Colonic mucosa (tissue), 4 donors: ENCODE results near the gene CCNY. TPM values are rescaled to one million over a fixed set of nuclear protein-coding genes. Genes with fewer than 3 reads are reported as not detected.
"Not testable (repeated sequence)": the region's sequence is repeated elsewhere in the genome, so short reads cannot be mapped to it uniquely, and the experiment has no call there.

Experiments
- DNase-seq: peaks from one replicate; pipeline ENCODE4 v3.0.0-alpha.2; 2020
- H3K27ac ChIP-seq: fragments of 200-600 bp; one replicate; pipeline ENCODE4 v1.8.0; 2021
- H3K27me3 ChIP-seq: fragments of 200-600 bp; one replicate; pipeline ENCODE4 v1.8.0; 2021
- H3K36me3 ChIP-seq: fragments of 200-600 bp; one replicate; pipeline ENCODE4 v1.8.0; 2021
- H3K4me1 ChIP-seq: fragments of 200-600 bp; one replicate; pipeline ENCODE4 v1.8.0; 2021; ENCODE audit warnings: mild to moderate bottlenecking
- H3K4me3 ChIP-seq: fragments of 200-600 bp; one replicate; pipeline ENCODE4 v1.8.0; 2021
- H3K9ac ChIP-seq, 2 donors: one replicate each; pipeline ENCODE4 v1.7.0; 2013; ENCODE audit warnings: control low read depth in 2 of 2, low read depth in 2 of 2, low read length in 2 of 2
- H3K9me3 ChIP-seq: fragments of 200-600 bp; one replicate; pipeline ENCODE4 v1.8.0; 2021
- CTCF ChIP-seq: fragments of 200-600 bp; IDR thresholded peaks from one replicate; pipeline ENCODE4 v1.8.0; 2022; ENCODE audit warnings: antibody characterized with exemption, mild to moderate bottlenecking
- intact Hi-C: fragments of 100-400 bp; cut with DNase I; formaldehyde crosslinking; loops from one replicate; pipeline ENCODE4 v1.14.1; 2022
- total RNA-seq, 2 donors: library from RNA; stranded (reverse); fragmentation: NEBNext Ultra II Directional in 1 of 2; extraction: Animal tissue kit (Norgen Biotek cat#: 25700) in 1 of 2; gene quantifications; one replicate each; pipeline ENCODE4 v1.2.1, GENCODE V29; 2021
- donor health status: healthy.
- donor health status: DM: no; HTN: no; CAD: no.
- donor health status: DM: no; HTN: no; CAD: no.

CCNY gene
- total RNA-seq, 2 donors from 2014 or later = 43.5 to 68.6 TPM

DNA sequence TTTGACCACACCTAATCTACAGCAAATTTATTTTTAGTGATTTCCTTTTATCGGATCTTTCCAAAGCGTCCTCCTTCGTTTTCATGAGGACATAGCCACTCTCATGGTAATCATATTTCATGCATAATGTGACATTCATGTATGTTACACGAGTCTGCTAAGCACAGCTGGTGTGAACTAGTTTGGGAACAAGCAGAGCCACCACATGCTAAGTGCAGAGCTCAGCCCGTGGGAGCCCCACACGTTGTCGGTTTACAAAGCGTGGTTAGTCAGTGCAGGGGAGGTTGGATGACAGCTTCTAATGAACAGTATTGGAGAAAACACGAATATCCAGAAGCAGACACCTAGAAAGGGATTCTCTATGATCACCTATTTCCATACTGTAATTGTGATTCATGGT lies 190.4 kb downstream of the CCNY start:
- Histone ChIP-seq H3K4me3 (no peak overlapping the region), H3K4me1 (no peaks in the 10 kb centered on the region), H3K36me3 (peaks cover 1% of the 10 kb centered on the region), H3K9ac (no peak overlapping the region), H3K9me3 (no peaks in the 10 kb centered on the region), H3K27me3 (no peaks in the 10 kb centered on the region), H3K27ac (no peak overlapping the region)
- TF ChIP-seq CTCF = no peak
- intact Hi-C loops = no loop called here
- no peak for DNase-seq

- no peak for DNase-seq
- Histone ChIP-seq H3K4me1 (no peaks in the 10 kb centered on the region), H3K4me3 (no peak overlapping the region), H3K9me3 (no peaks in the 10 kb centered on the region), H3K9ac (no peak overlapping the region), H3K36me3 (peaks cover 4% of the 10 kb centered on the region), H3K27ac (no peak overlapping the region), H3K27me3 (no peaks in the 10 kb centered on the region)
- intact Hi-C loops = no loop called here
- no peak for TF ChIP-seq CTCF
Observed at GRCh38 chr10:35532141-35532540, 195.8 kb downstream of the CCNY start.

DNA sequence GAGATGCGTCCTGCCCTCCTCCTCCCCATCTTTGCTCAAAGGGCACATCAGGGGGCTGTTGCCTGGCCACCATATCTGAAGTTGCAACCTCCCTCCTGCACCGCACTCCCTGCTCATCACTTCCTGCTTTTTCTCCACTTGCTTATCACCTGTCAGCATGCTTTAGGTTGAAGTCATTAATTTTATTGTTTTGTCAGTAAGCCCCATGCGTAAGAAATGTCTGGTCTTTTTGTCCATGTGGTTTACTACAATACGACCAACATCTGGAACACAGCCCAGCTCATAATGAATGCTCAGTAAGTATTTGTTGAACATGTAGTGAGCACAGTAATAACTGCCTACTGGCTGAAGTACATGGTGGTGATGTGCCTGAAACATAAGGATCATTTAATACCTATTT lies 197.3 kb downstream of the CCNY start:
- no peak for TF ChIP-seq CTCF
- intact Hi-C loops = no loop called here
- Histone ChIP-seq H3K36me3 (peaks cover 4% of the 10 kb centered on the region), H3K27me3 (no peaks in the 10 kb centered on the region), H3K9me3 (no peaks in the 10 kb centered on the region), H3K9ac (no peak overlapping the region), H3K27ac (no peak overlapping the region), H3K4me3 (no peak overlapping the region), H3K4me1 (no peaks in the 10 kb centered on the region)
- DNase-seq = no peak

DNA sequence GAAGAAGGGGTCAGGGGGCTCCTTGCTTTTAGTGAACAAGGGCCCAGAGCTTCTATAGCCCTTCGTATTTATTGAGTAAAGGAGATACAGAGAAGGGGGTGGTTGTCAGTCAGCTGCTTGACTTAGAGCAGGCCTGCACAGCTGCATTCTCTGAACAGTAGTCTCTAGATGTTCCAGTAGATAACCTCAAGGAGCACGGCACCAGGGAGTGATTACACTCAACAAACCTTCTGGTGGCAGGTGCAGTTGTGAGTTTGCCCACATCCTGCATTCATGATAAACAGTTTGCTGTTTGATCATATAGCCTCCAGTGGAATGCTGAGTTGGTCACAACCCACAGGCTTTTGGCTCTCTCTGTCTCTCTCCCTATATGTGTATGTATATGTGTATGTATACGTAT lies 198.8 kb downstream of the CCNY start:
- intact Hi-C loops = no loop called here

DNA sequence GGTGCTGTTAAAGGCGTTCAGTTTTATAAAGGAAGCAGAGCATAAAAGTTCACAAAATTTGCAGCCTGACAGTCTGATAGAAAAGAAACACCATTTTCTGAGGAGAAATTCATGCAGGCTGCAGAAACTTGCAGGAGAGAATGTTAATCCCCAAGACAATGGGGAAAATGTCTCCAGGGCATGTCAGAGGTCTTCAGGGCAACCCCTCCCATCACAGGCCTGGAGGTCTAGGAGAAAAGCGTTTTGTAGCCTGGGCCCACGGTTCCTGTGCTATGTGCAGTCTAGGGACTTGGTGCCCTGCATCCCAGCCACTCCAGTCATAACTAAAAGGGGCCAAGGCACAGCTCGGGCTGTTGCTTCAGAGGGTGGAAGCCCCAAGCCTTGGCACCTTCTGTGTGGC lies 200.5 kb downstream of the CCNY start:
- Histone ChIP-seq H3K4me1 (no peaks in the 10 kb centered on the region), H3K9ac (no peak overlapping the region), H3K4me3 (no peak overlapping the region), H3K9me3 (no peaks in the 10 kb centered on the region), H3K27ac (no peak overlapping the region), H3K36me3 (peaks cover 3% of the 10 kb centered on the region), H3K27me3 (no peaks in the 10 kb centered on the region)
- DNase-seq = no peak
- no peak for TF ChIP-seq CTCF
- intact Hi-C loops = no loop called here

More for the DNA sequence above, 198.8 kb downstream of the CCNY start:
- no peaks in the 10 kb centered on the region for H3K27me3 ChIP-seq
- no peak overlapping the region for H3K4me3 ChIP-seq
- peaks cover 4% of the 10 kb centered on the region for H3K36me3 ChIP-seq
- H3K4me1 ChIP-seq = no peaks in the 10 kb centered on the region
- no peak for DNase-seq
- no peak overlapping the region for H3K27ac ChIP-seq
- no peaks in the 10 kb centered on the region for H3K9me3 ChIP-seq
- no peak for TF ChIP-seq CTCF
- H3K9ac ChIP-seq = no peak overlapping the region

DNA sequence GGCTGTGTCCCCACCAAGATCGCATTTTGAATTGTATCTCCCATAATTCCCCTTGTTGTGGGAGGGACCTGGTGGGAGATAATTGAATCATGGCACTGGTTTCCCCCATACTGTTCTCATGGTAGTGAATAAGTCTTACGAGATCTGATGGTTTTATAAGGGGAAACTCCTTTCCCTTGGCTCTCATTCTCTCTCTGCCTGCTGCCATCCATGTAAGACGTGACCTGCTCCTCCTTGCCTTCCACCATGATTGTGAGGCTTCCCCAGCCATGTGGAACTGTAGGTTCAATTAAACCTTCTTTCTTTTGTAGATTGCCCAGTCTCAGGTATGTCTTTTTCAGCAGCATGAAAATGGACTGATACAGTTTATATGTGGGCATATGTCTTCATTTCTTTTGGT lies 201.6 kb downstream of the CCNY start:
- H3K36me3 ChIP-seq, H3K4me1 ChIP-seq, H3K27me3 ChIP-seq, DNase-seq, intact Hi-C loops, H3K27ac ChIP-seq, H3K9ac ChIP-seq, H3K4me3 ChIP-seq, H3K9me3 ChIP-seq: not testable (repeated sequence)
